DND-41 (cell line): ENCODE data around the gene TRERF1.

Experiments
- ATAC-seq: fragments of 200-7000 bp; cut with Tn5 transposase; 3 replicates; pipeline ENCODE4 v1.9.1; 2021; ENCODE audit warnings: low read depth; ENCODE audit not compliant: insufficient read depth
- DNase-seq: peaks from one replicate; pipeline ENCODE4 v3.0.0-alpha.2; 2020
- H2AFZ ChIP-seq: 2 replicates; pipeline ENCODE4 v1.6.0; 2012; ENCODE audit warnings: low read depth, low read length
- H3K27ac ChIP-seq: 2 replicates; pipeline ENCODE4 v1.5.1; 2012; ENCODE audit warnings: low read length, inconsistent platforms
- H3K27me3 ChIP-seq: fragments of 200-600 bp; sonication (generic); 2 replicates; pipeline ENCODE4 v1.6.0; 2012; ENCODE audit warnings: low read length, mild to moderate bottlenecking, inconsistent platforms; ENCODE audit not compliant: insufficient read depth, poor library complexity
- H3K36me3 ChIP-seq: 2 replicates; pipeline ENCODE4 v1.5.1; 2012; ENCODE audit warnings: low read length, inconsistent platforms; ENCODE audit not compliant: insufficient read depth
- H3K4me1 ChIP-seq: 2 replicates; pipeline ENCODE4 v1.5.1; 2012; ENCODE audit warnings: mild to moderate bottlenecking, low read length; ENCODE audit not compliant: insufficient read depth
- H3K4me2 ChIP-seq: 2 replicates; pipeline ENCODE4 v1.6.0; 2012; ENCODE audit warnings: mild to moderate bottlenecking, moderate library complexity, low read length, inconsistent platforms; ENCODE audit not compliant: insufficient read depth
- H3K4me3 ChIP-seq, 2 experiments: fragments of 200-600 bp in 1 of 2; shearing (Covaris generic) in 1 of 2; 2 replicates each; pipeline ENCODE4 v1.5.1; 2012 to 2016; ENCODE audit warnings: inconsistent platforms in 2 of 2, low read length in 2 of 2, mild to moderate bottlenecking in 2 of 2, low read depth in 1 of 2, moderate library complexity in 1 of 2
- H3K79me2 ChIP-seq: 2 replicates; pipeline ENCODE4 v1.6.0; 2012; ENCODE audit warnings: low read length, inconsistent platforms; ENCODE audit not compliant: insufficient read depth
- H3K9ac ChIP-seq: 2 replicates; pipeline ENCODE4 v1.6.0; 2012; ENCODE audit warnings: low read depth, mild to moderate bottlenecking, inconsistent platforms, low read length, moderate library complexity
- H3K9me3 ChIP-seq: 2 replicates; pipeline ENCODE4 v1.5.1; 2012; ENCODE audit warnings: low read length, moderate library complexity, mild to moderate bottlenecking, inconsistent platforms; ENCODE audit not compliant: insufficient read depth, severe bottlenecking
- H4K20me1 ChIP-seq: 2 replicates; pipeline ENCODE4 v1.6.0; 2012; ENCODE audit warnings: low read length; ENCODE audit not compliant: insufficient read depth
- CTCF ChIP-seq: IDR thresholded peaks from 2 replicates; pipeline ENCODE4 v1.5.1; 2012; ENCODE audit warnings: borderline replicate concordance, low read length, moderate library complexity, mild to moderate bottlenecking; ENCODE audit not compliant: poor library complexity, severe bottlenecking; ENCODE audit errors: extremely low read depth
- EZH2 ChIP-seq: IDR thresholded peaks from 3 replicates; pipeline ENCODE4 v1.6.1; 2012; ENCODE audit warnings: borderline replicate concordance, low read depth, mild to moderate bottlenecking, moderate library complexity, low read length, inconsistent platforms; ENCODE audit not compliant: severe bottlenecking

Gene TRERF1

DNA sequence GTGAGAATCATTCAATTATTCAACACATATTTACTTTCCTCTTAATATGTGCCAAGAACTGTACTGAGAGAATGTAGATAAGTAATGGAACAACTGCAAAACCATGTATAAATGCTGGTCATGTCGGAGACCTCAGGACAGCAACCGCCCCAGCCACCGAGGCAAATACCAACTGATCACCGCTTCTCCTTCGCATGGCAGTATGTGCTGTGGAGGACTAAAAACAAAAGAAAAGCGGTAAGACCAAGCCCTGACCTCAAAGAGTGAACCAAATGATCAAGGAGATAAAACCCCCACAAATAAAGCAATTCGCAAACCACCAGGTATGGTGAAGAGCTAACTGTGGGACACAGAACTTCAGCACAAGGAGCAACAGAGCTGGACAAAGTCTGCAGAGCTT is 104.3 kb downstream of the TRERF1 start:
- ATAC-seq (no peak), DNase-seq (no peak)
- Histone ChIP-seq H3K4me2 (no peak overlapping the region), H3K36me3 (no peaks in the 10 kb centered on the region), H3K4me1 (no peaks in the 10 kb centered on the region), H3K9ac (no peak overlapping the region), H4K20me1 (peaks cover 5% of the 10 kb centered on the region), H3K4me3 (no peak overlapping the region), H3K9me3 (no peaks in the 10 kb centered on the region), H2AFZ (no peak overlapping the region), H3K27me3 (no peaks in the 10 kb centered on the region), H3K27ac (no peak overlapping the region), H3K79me2 (no peaks in the 10 kb centered on the region)
- TF ChIP-seq EZH2 (no peak), CTCF (no peak)

- Histone ChIP-seq H3K9me3 (no peaks in the 10 kb centered on the region), H3K27ac (no peak overlapping the region), H4K20me1 (peaks cover 5% of the 10 kb centered on the region), H3K4me3 (no peak overlapping the region), H3K4me2 (no peak overlapping the region), H3K36me3 (no peaks in the 10 kb centered on the region), H3K27me3 (no peaks in the 10 kb centered on the region), H3K4me1 (no peaks in the 10 kb centered on the region), H3K79me2 (no peaks in the 10 kb centered on the region), H3K9ac (no peak overlapping the region), H2AFZ (no peak overlapping the region)
- no peak for DNase-seq
- peak; percentile 47; the same call in 2 of the 3 replicates for ATAC-seq
- TF ChIP-seq EZH2 (no peak), CTCF (no peak)
Observed at GRCh38 chr6:42345696-42346416, 105.9 kb downstream of the TRERF1 start.

DNA sequence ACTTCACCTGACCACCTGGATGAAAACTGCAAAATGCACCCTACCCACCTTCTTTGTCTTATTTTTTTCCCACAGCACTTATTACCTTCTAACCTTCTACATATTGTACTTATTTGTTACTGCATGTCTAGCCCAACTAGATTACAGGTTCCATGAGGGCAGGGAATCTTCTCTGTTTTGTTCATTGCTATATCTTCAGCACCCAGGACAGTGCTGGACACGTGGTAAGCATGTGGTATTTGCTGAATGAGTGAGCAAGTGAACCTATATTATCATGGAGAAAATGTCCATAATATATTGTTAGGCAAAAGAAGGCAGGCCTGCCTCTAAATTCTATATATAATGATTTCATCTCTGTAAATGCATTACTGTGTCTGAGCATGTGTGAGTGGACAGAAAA is 107.0 kb downstream of the TRERF1 start:
- no peak overlapping the region for H3K4me2 ChIP-seq
- no peak overlapping the region for H3K4me3 ChIP-seq
- H3K27ac ChIP-seq, result no peak overlapping the region
- no peaks in the 10 kb centered on the region for H3K27me3 ChIP-seq
- H2AFZ ChIP-seq, result no peak overlapping the region
- no peaks in the 10 kb centered on the region for H3K36me3 ChIP-seq
- TF ChIP-seq EZH2, result no peak
- TF ChIP-seq CTCF, result no peak
- DNase-seq (no peak), ATAC-seq (no peak)
- H3K9ac ChIP-seq, result no peak overlapping the region
- H3K9me3 ChIP-seq, result no peaks in the 10 kb centered on the region
- peaks cover 5% of the 10 kb centered on the region for H4K20me1 ChIP-seq
- no peaks in the 10 kb centered on the region for H3K79me2 ChIP-seq
- H3K4me1 ChIP-seq, result no peaks in the 10 kb centered on the region
